Measurements from ENCODE around the gene MTCH1.
"Not testable (repeated sequence)": the region's sequence is repeated elsewhere in the genome, so short reads cannot be mapped to it uniquely, and the experiment has no call there.

- TF ChIP-seq POLR2A (IDR thresholded peaks at IDR 0.05; ENCODE audit: low read length); GATA1 (IDR thresholded peaks at IDR 0.05; ENCODE audit: low read depth, low read length): not testable (repeated sequence)
Measured at GRCh38 chr6:36990401-36990800, 4.4 kb upstream of the MTCH1 start.
